Mesodermal cell (in vitro differentiated cells): ENCODE results near the gene RASA3.
"Not testable (repeated sequence)": the region's sequence is repeated elsewhere in the genome, so short reads cannot be mapped to it uniquely, and the experiment has no call there.

ENCODE experiments used
- H3K27ac ChIP-seq: 2 replicates; pipeline ENCODE4 v1.7.0; 2013; ENCODE audit warnings: mild to moderate bottlenecking, low read depth, low read length, moderate library complexity; ENCODE audit not compliant: severe bottlenecking
- H3K36me3 ChIP-seq: 2 replicates; pipeline ENCODE4 v1.7.1; 2013; ENCODE audit warnings: mild to moderate bottlenecking, low read length, moderate library complexity; ENCODE audit not compliant: control insufficient read depth, insufficient read depth
- H3K4me1 ChIP-seq: one replicate; pipeline ENCODE4 v1.7.1; 2013; ENCODE audit warnings: mild to moderate bottlenecking, low read length; ENCODE audit not compliant: insufficient read depth, control insufficient read depth, poor library complexity, severe bottlenecking
- H3K4me3 ChIP-seq: 2 replicates; pipeline ENCODE4 v1.7.0; 2013; ENCODE audit warnings: low read length, control low read depth, mild to moderate bottlenecking; ENCODE audit not compliant: insufficient read depth, poor library complexity, severe bottlenecking; ENCODE audit errors: extremely low read depth
- H3K9me3 ChIP-seq: 2 replicates; pipeline ENCODE4 v1.7.1; 2013; ENCODE audit warnings: mild to moderate bottlenecking, low read length, moderate library complexity; ENCODE audit not compliant: control insufficient read depth
- WGBS, 2 experiments: methylation state at CpG; one replicate each; pipeline ENCODE4 v1.1.5; 2013; ENCODE audit warnings: missing lambda C conversion rate in 2 of 2; ENCODE audit not compliant: insufficient coverage in 2 of 2; 5-methylcytosine and 5-hydroxymethylcytosine counted together

Gene RASA3

DNA sequence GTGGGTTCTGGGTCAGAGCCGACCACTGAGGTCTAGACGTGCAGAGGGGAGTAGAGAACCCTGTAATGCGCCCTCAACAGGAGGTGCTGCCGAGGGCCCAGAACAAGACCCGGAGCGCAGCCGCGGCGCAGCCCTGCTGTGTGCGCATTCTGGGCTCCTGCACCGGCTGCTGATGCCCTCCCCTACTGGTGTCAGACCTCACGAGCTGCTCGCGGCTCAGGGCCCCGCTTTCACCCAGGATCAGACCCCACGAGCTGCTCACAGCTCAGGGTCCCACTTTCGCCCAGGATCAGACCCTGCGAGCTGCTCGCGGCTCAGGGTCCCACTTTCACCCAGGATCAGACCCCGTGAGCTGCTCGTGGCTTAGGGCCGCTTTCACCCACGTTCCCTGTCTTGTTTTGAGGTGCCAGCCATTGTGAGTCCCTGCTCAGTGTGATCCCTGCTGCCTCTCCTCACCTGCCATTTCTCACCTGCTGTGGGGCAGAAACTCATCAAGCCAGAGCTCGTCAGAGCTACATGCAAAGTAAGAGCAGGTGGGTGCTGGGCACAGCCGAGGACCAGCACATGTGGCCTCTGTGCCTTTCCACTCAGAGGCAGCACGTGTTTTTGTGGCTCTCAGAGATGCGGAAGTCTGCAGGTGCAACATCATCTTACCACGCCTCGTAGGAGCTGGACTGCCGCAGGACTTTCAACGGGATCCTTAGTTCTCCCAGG is 111.5 kb downstream of the RASA3 start:
- peaks cover 93% of the 10 kb centered on the region for H3K36me3 ChIP-seq
- WGBS, 2 experiments: 95 to 96% methylated on average over 32 of the region's 32 CpGs

DNA sequence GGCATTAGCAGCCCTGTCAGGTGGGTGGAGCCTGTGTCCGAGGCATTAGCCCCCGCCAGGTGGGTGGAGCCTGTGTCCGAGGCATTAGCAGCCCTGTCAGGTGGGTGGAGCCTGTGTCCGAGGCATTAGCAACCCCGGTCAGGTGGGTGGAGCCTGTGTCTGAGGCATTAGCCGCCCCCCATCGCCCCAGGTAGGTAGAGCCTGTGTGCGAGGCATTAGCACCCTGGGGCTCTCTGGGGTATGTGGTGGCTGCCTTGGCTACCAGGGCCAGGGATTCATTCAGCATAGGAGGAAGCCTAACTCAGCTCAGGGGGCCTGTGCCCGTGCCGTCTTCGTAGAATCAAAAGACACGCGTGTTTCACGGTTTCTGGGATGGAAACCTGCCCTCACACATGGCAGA is 112.3 kb downstream of the RASA3 start:
- not testable (repeated sequence) for H3K4me1 ChIP-seq
- 96 to 98% methylated on average over 11 of the region's 14 CpGs for WGBS, 2 experiments

More for the DNA sequence above, 111.5 kb downstream of the RASA3 start:
- Histone ChIP-seq H3K9me3 (no peaks in the 10 kb centered on the region), H3K4me3 (no peak overlapping the region), H3K27ac (no peak overlapping the region), H3K4me1 (peaks cover 3% of the 10 kb centered on the region)

DNA sequence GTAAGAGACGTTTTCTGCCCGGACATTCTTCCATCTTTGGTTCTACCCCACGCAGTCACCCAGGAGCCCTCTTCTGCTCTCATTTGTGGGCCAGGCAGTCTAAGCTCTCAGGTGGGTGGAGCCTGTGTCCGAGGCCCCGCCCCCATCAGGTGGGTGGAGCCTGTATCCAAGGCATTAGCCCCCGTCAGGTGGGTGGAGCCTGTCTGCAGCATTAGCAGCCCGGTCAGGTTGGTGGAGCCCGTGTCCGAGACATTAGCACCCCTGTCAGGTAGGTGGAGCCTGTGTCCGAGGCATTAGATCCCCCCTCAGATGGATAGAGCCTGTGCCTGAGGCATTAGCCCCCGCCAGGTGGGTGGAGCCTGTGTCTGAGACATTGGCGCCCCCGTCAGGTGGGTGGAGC is 113.1 kb downstream of the RASA3 start:
- no peak overlapping the region for H3K4me3 ChIP-seq
- peaks cover 2% of the 10 kb centered on the region for H3K4me1 ChIP-seq
- no peak overlapping the region for H3K27ac ChIP-seq
- H3K36me3 ChIP-seq: peaks cover 95% of the 10 kb centered on the region
- H3K9me3 ChIP-seq: no peaks in the 10 kb centered on the region
- 98 to 99% methylated on average over 10 to 13 of the region's 13 CpGs for WGBS, 2 experiments

More for the DNA sequence above, 112.3 kb downstream of the RASA3 start:
- not testable (repeated sequence) for H3K27ac ChIP-seq, H3K4me3 ChIP-seq, H3K9me3 ChIP-seq
- H3K36me3 ChIP-seq: peaks cover 95% of the 10 kb centered on the region

DNA sequence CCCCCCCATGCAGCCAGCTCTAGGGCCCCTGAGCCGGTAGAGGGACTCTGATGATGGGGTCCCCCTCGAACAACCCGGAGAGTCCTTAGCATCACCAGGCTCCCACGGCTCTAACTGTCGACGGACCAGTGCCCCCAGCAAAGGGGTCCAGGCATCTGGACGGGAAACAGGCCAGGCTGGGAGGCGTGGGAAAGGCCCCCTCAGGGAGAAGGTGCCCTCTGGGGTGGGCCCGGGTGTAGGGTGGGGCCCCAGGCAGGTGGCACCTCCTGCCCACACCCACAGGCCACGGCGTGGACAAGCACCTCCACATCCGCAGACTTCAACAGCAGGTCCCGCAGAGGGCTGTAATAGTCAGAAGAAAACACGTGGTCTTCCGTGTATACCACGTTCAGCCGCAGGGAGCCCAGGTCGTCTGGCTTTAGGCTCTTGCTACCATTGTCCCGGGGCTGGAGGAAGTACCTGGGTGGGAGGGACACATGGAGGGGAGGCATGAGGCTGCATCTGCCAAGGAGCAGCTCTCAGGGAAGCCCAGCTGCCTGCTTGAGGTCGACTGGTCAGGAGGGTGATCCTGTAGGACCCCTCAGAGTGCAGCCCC is 113.9 kb downstream of the RASA3 start:
- H3K4me1 ChIP-seq: peaks cover 2% of the 10 kb centered on the region
- 96 to 98% methylated on average over 19 to 20 of the region's 20 CpGs for WGBS, 2 experiments
- peaks cover 95% of the 10 kb centered on the region for H3K36me3 ChIP-seq
- H3K4me3 ChIP-seq: no peak overlapping the region
- no peak overlapping the region for H3K27ac ChIP-seq
- H3K9me3 ChIP-seq: no peaks in the 10 kb centered on the region

DNA sequence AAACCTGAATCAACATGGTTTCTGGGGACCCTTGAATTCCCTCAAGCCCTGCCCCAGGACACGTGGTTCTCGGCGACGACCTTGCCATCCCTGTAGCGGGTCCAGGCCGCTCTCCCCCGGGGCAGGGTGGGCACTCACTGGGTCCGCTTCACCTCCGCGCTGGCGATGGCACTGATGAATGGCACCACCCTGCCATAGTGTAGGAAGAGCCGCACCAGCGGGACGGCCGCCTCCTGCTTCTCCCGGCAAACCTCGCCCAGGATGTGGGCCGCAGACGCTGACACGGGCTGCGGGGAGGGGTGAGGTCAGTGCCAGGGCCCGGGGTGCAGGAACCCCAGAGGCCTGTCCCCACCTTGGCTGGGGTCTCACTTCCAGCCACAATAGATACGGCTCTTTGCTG is 114.5 kb downstream of the RASA3 start:
- Histone ChIP-seq H3K4me1 (peaks cover 2% of the 10 kb centered on the region), H3K4me3 (no peak overlapping the region), H3K27ac (no peak overlapping the region), H3K36me3 (peaks cover 95% of the 10 kb centered on the region), H3K9me3 (no peaks in the 10 kb centered on the region)
- 95 to 98% methylated on average over 19 to 20 of the region's 23 CpGs for WGBS, 2 experiments

DNA sequence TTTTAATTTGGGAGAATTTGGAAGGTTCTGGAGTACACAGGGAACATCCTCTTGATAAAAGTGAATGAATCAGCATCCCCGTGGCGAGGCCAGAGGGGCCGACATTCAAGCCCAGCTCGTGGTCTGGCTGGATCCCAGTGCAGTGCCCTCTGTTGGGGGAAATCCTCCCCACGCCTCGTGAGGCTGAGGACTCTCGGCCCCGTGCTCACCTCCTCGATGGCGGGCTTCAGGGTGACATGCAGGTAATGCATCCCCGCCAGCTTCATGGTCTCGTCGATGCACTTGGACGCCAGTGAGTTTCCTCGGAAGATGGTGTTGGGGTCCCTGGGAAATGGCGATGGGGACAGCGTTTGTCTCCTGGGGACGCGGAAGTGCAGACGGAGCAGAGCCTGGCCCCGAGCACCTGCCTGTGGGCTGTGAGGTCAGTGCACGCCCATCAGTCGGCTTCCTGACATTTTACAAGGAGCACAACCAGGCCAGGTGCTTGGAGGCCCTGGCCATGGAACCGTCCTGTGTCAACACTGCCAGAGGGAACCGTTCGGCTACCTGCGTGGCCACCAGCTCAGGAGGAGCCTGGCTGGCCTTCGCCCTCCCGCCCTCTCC is 115.3 kb downstream of the RASA3 start:
- H3K9me3 ChIP-seq: no peaks in the 10 kb centered on the region
- 86 to 88% methylated on average over 29 of the region's 29 CpGs for WGBS, 2 experiments
- H3K4me3 ChIP-seq: no peak overlapping the region
- peaks cover 2% of the 10 kb centered on the region for H3K4me1 ChIP-seq
- H3K27ac ChIP-seq: no peak overlapping the region
- peaks cover 93% of the 10 kb centered on the region for H3K36me3 ChIP-seq

DNA sequence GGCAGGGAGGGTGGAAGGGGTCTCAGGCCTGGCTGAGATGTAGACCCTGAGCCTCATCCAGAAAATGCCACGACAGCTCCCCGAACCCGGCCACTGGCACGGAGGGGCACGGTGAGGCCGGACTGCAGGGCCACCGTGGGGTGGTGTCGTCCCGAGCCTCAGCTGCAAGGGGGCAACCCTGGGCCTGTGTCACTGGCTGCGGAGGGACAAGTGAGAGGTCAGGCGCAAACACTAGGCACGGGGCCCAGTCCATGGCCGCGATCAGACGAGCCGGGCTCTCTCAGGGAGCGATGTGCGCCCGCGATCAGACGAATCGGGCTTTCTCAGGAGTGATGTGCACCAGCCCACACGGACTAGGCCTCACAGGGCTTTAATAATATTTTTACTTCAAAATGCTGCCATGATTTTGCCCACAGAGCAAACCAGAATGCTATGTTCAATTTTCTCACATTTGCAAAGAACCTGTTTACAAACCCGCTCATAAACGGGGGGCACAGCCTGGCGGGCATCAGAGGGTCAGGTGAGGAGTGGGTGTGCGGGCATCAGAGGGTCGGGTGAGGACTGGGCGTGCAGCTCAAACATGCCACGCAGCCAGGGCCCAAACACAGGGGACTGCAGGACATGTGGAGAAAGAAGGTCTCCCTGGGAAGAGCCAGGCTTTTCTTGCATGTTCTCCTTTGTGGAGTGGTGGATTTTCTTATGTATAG is 115.9 kb downstream of the RASA3 start:
- Histone ChIP-seq H3K4me1 (peaks cover 2% of the 10 kb centered on the region), H3K4me3 (no peak overlapping the region), H3K9me3 (no peaks in the 10 kb centered on the region), H3K36me3 (peaks cover 91% of the 10 kb centered on the region), H3K27ac (no peak overlapping the region)
- 94 to 95% methylated on average over 30 of the region's 30 CpGs for WGBS, 2 experiments

DNA sequence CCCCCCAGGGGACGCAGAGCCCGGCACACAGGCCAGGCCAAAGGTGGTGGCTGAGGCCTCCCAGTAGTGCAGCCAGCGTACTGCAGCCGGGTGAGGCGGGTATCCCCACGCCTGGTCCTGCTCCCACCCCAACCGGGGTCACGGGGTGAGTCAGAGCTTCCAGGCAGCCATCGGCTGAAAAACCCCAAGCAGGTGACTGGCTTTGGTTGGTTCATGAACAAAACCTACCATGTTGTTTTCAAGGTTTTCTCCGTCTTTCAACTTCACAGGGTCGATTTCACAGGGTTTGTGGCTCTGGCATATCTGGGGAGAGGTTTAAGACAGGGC is 116.5 kb downstream of the RASA3 start:
- no peaks in the 10 kb centered on the region for H3K9me3 ChIP-seq
- no peak overlapping the region for H3K4me3 ChIP-seq
- H3K27ac ChIP-seq: no peak overlapping the region
- WGBS, 2 experiments: 92% methylated on average over 11 of the region's 11 CpGs
- peaks cover 90% of the 10 kb centered on the region for H3K36me3 ChIP-seq
- peaks cover 2% of the 10 kb centered on the region for H3K4me1 ChIP-seq

DNA sequence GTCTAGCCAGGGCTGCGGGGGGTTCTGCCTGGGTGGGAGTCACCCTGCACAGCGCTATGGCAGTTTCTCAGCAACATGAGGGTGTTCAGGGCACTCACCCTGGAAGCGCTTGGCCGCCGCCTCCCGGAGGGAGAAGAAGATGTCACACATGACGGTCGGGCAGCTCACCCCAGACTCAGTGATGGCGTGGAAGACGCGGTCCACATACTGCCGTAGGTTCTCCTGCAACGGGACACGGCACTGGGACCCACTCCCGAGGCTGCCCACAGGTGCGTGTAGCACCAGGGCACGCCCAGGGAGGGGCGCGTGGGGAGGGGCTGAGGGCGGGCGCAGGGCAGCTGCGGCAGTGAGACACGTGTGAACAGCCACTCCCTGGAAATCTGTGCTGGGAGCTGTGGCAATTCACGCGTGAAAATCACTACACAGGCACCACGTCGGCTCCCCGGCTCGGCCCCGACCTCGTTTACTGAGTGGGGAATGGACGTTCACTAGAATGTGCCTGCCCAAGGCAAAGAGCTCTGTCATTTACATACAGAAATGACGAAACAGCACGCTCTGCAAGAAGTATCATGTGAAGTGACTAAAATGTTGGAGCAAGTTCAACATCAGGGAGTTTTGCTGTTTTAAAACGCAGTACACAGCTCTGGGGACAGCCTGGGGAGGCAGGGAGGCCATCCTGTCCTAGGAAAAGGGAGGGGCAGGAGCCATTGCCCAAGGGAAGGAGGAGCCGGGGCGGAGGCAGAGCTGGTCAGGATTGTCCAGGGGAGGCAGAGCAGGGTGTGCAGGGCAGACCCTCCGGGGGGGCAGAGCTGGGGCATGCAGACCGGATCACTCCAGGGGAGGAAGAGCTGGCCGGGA is 117.1 kb downstream of the RASA3 start:
- peaks cover 87% of the 10 kb centered on the region for H3K36me3 ChIP-seq
- no peak overlapping the region for H3K27ac ChIP-seq
- H3K4me3 ChIP-seq: no peak overlapping the region
- H3K9me3 ChIP-seq: no peaks in the 10 kb centered on the region
- peaks cover 2% of the 10 kb centered on the region for H3K4me1 ChIP-seq
- 94 to 96% methylated on average over 40 of the region's 40 CpGs for WGBS, 2 experiments

DNA sequence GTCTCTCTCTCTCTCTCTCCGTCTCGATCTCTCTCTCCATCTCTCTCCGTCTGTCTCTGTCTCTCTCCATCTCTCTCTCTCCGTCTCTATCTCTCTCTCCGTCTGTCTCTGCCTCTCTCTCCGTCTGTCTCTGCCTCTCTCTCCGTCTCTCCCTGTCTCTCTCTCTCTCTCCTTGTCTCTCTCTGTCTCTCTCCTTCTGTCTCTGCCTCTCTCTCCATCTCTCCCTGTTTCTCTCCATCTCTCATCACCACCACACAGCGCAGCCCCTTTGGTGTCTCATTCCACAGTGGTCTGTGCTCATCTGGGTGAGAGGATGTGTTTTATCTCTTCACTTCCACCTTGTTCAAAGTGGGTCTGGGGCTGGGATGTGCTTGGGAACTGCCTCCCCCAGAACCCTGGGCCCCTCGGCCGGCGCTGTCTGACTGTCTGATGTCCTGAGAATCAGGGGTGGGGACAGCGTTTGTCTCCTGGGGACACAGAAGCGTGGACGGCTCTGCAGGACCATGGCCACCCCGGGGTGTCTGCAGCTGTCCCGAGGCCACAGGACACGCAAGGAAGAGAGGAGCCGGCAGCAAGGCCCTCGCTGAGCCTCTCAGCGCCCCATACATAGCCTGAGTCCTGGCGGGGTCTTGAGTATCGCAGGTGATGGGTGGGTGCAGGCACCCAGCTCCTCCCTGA is 118.3 kb downstream of the RASA3 start:
- H3K4me1 ChIP-seq: peaks cover 2% of the 10 kb centered on the region
- H3K27ac ChIP-seq: no peak overlapping the region
- H3K9me3 ChIP-seq: no peaks in the 10 kb centered on the region
- WGBS, 2 experiments: 97% methylated on average over 20 to 21 of the region's 22 CpGs
- no peak overlapping the region for H3K4me3 ChIP-seq
- peaks cover 91% of the 10 kb centered on the region for H3K36me3 ChIP-seq
